Fibroblast of the aortic adventitia (primary cell): ENCODE measurements around the gene ABCA3. TPM values are rescaled to one million over a fixed set of nuclear protein-coding genes. Genes with fewer than 3 reads are reported as not detected.

Experiments
- DNase-seq: peaks from one replicate; pipeline ENCODE4 v3.0.0-alpha.2; 2010; ENCODE audit warnings: low read depth
- H3K4me3 ChIP-seq: 2 replicates; pipeline ENCODE4 v1.5.1; 2011; ENCODE audit warnings: low read depth, mild to moderate bottlenecking, control low read depth, low read length, moderate library complexity
- total RNA-seq: library from RNA; depleted of rRNA; stranded (reverse); fragments of >200 nt; gene quantifications from 2 replicates; pipeline ENCODE4 v1.2.3, GENCODE V29; 2012; ENCODE audit warnings: low replicate concordance
- TF ChIP-seq, protein P1 (sequence below): IDR thresholded peaks from 2 replicates; pipeline ENCODE4 v1.5.1; 2011; ENCODE audit warnings: mild to moderate bottlenecking, low read length, control low read depth, inconsistent platforms; ENCODE audit not compliant: insufficient read depth

Gene ABCA3
- total RNA-seq, 1 donor: 1.8 TPM

DNA sequence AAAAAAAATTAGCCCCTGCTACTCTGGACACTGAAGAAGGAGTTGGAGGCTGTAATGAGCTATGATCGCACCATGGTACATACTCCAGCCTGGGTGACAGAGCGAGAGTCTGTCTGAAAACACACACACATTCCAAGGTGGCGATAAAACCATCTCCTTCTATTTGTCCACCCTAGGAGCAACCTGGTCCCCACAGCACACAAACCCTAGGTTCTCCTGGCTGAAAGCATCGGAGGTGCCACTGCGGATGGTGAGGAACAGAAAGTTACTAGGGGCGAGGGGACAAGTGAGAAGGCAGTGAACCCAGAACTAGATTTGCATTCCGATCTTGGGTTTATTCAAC lies 87.8 kb downstream of the ABCA3 start:
- H3K4me3 ChIP-seq: no peak overlapping the region
- TF ChIP-seq, protein P1, sequence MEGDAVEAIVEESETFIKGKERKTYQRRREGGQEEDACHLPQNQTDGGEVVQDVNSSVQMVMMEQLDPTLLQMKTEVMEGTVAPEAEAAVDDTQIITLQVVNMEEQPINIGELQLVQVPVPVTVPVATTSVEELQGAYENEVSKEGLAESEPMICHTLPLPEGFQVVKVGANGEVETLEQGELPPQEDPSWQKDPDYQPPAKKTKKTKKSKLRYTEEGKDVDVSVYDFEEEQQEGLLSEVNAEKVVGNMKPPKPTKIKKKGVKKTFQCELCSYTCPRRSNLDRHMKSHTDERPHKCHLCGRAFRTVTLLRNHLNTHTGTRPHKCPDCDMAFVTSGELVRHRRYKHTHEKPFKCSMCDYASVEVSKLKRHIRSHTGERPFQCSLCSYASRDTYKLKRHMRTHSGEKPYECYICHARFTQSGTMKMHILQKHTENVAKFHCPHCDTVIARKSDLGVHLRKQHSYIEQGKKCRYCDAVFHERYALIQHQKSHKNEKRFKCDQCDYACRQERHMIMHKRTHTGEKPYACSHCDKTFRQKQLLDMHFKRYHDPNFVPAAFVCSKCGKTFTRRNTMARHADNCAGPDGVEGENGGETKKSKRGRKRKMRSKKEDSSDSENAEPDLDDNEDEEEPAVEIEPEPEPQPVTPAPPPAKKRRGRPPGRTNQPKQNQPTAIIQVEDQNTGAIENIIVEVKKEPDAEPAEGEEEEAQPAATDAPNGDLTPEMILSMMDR: no peak
- no peak for DNase-seq

DNA sequence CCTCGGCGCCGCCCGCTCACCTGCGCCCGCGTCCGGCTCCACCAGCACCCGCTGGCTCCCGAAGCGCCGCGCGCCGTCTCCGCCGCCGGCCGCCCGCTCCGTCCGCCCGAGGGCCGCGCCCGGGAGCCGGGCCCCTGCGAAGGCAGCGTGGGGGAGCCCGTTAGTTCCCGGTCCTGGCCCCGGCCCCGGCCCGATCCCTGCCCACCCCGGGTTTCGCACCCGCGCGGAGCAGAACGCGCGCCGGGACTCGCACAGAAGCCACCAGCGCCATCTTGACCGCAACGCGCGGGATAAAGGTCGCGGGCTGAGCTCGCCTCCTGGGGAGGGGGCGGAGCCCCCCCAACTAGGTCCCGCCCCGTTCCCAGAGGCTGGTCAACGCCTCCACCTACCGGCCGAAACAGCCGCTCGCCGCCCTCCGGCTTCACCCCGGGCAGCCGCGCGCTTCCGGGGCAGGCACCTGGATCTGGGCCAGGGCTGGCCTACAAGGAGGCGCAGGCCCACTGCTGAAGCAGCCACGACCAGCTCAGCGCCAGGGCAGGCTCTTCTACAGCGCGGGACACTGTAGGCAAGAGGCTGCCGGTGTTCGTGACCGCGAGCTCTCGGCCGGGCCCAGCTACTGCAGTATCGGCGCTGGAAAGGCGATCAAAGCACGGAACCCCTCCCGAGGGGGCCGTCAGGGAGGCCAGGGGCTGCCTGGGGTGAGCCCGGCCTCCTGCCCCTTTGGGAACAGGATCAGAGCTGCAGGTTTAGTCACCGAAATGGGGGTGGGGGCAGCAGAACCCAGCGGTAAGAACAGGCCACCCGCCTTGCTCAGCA lies 89.0 kb downstream of the ABCA3 start, which contains the start of gene ECI1:
TSS of gene ECI1 (minus strand) at position 292 of the 816 bp plus-strand sequence. CDS start at position 271, 21 bp downstream.
- DNase-seq: peak; percentile 95
- TF ChIP-seq, protein P1: peak; percentile 65
- peak within 1 kb of the TSS; percentile 67 for H3K4me3 ChIP-seq

DNA sequence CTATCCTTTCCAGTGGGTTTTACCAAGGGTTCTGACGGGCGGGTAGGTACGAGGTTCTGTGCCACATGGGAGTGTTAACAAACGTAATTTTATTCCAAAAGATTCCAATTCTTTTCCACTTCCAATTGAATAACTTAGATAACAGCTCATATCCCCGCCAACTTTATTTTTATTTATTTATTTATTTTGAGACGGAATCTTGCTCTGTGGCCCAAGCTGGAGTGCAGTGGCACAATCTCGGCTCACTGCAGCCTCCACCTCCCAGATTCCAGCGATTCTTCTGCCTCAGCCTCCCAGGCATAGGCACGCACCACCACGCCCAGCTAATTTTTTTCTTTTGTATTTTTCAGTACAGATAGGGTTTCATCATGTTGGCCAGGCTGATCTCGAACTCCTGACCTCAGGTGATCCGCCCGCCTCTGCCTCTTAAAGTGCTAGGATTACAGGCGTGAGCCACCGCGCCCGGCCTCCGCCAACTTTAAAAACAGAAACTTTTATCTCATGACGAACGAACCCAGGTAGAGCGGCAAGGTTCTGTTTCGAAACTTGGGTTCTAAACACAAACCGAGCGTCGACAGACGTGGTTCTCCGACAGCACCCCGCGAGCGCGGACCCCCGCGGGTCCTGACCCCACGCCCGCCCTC lies 89.8 kb downstream of the ABCA3 start:
- peak; percentile 55 for DNase-seq
- H3K4me3 ChIP-seq: peak overlapping the region; percentile 67
- TF ChIP-seq, protein P1: no peak

DNA sequence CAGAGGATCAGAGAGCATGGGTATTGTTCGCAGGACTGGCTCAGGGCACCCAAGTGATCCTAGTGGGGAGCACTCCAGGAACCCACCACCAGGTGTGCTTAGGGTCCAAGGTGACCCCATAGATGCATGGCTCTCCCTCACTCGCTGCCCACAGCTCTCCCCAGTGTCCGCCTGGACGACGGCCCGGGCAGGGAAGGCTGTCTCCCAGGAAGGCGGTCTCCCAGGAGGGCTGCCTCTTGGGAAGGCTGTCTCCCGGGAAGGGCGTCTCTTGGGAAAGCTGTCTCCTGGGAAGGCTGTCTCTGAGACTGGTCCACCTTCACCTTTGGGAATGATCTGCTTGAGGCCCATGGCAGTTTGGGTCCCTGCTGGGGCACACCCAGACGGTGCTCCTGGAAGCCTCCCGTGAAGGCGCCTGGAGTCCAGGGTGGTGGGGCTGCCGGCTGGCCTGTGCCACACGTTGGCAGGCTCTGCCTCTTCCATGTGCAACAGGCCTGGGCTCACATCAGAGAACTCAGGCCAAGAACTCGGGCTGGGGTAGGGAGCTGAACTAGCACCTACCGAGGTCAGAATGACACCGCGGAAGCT lies 94.1 kb downstream of the ABCA3 start:
- H3K4me3 ChIP-seq: no peak overlapping the region
- DNase-seq: no peak
- TF ChIP-seq, protein P1: no peak

DNA sequence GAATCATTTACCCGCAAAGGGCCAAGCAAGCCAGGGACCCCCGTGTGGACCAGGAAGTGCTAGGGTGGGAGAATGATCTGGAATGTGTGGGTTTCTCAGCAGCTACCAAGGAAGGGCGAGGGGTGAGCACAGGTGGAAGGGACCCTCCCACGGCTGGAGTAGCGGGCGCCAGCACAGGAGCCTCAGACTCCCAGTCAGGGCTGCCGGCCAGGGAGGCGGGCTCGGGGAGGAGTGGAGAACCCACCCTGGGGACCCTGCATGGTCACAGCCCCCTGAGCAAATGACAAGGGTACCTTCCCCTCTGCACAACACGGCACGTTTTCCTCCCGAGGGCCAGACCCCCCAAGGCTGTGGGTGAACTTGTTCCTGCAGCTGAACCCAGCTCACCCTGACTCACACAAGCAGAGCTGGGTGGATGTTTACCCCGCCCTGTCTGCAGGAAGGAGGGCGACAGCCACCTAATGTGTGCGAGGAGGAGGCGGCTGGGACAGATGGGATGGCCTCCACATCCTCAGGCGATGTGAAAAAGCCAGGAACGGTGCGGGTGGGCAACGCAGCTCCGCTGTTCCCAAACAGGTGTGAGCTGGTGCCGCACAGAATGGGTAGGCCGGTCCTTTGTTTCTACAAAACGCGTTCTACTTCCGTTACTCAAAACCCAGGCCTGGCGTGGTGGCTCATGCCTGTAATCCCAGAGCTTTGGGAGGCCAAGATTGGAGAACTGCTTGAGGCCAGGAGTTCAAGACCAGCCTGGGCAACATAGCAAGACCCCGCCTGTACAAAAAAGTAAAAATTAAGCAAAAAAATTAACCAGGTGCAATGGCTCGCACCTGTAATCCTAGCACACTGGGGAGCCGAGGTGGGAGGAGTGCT lies 95.4 kb downstream of the ABCA3 start:
- TF ChIP-seq, protein P1: no peak
- H3K4me3 ChIP-seq: no peak overlapping the region
- DNase-seq: no peak

DNA sequence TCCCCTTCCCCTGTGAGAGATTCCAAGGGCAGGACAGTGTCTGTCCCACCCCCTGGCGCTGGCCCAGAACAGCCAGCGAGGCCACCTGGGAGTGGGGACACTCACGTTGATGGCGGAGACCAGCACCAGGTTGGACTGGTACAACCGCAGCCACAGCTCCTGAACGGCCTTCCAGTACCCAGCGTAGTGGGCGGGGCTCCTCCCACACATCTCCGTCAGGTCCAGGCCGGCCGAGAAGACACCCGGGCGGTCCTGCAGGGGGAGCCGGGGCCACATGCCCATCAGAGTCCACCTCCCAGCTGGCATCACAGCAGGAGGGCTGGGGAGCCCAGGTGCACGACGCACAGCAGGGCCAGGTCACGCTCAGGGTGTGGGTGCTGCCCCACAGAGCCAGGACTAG lies 96.2 kb downstream of the ABCA3 start:
- no peak overlapping the region for H3K4me3 ChIP-seq
- TF ChIP-seq, protein P1: no peak
- no peak for DNase-seq
